NCI-H524 (cell line): ENCODE measurements around the gene SLC6A5.

Experiments used
- DNase-seq, 2 experiments: peaks; one replicate each; lab custom pipeline; 2025; lab: John Stamatoyannopoulos, UW

Gene SLC6A5

GRCh38 chr11:20620988-20621387 lies 21.6 kb downstream of the SLC6A5 start:
- DNase-seq = no peak

- no peak for DNase-seq
These were observed 22.3 kb downstream of the SLC6A5 start for GRCh38 chr11:20621679-20622078.

- no peak for DNase-seq
These were observed 23.8 kb downstream of the SLC6A5 start for GRCh38 chr11:20623252-20623651.

GRCh38 chr11:20626279-20626678 lies 26.9 kb downstream of the SLC6A5 start:
- DNase-seq = no peak

GRCh38 chr11:20627026-20627425 lies 27.6 kb downstream of the SLC6A5 start:
- DNase-seq = no peak

GRCh38 chr11:20627701-20628100 lies 28.3 kb downstream of the SLC6A5 start:
- no peak for DNase-seq

GRCh38 chr11:20631519-20632168 lies 32.2 kb downstream of the SLC6A5 start:
- no peak for DNase-seq

GRCh38 chr11:20632169-20632532 lies 32.7 kb downstream of the SLC6A5 start:
- no peak for DNase-seq

- DNase-seq = peak in 1 of 2 experiments; percentile 30
These were observed 34.6 kb downstream of the SLC6A5 start for GRCh38 chr11:20634044-20634443.

GRCh38 chr11:20634781-20635180 lies 35.4 kb downstream of the SLC6A5 start:
- DNase-seq = no peak

GRCh38 chr11:20638074-20638473 lies 38.7 kb downstream of the SLC6A5 start:
- DNase-seq = no peak

GRCh38 chr11:20639688-20640087 lies 40.3 kb downstream of the SLC6A5 start:
- no peak for DNase-seq

- DNase-seq = no peak
These were observed 41.0 kb downstream of the SLC6A5 start for GRCh38 chr11:20640401-20640800.

GRCh38 chr11:20644360-20644759 lies 45.0 kb downstream of the SLC6A5 start:
- no peak for DNase-seq

GRCh38 chr11:20647976-20648565 lies 48.7 kb downstream of the SLC6A5 start:
- DNase-seq = peak; percentile 44 to 76

- DNase-seq = no peak
These were observed 52.9 kb downstream of the SLC6A5 start for GRCh38 chr11:20652150-20652806.

GRCh38 chr11:20654038-20654437 lies 54.6 kb downstream of the SLC6A5 start:
- DNase-seq = no peak

GRCh38 chr11:20656901-20657300 lies 57.5 kb downstream of the SLC6A5 start:
- no peak for DNase-seq

GRCh38 chr11:20658135-20658534 lies 58.7 kb downstream of the SLC6A5 start:
- no peak for DNase-seq

- no peak for DNase-seq
These were observed 62.0 kb downstream of the SLC6A5 start for GRCh38 chr11:20661445-20661844.

- no peak for DNase-seq
These were observed 62.4 kb downstream of the SLC6A5 start for GRCh38 chr11:20661850-20662249.

- DNase-seq = no peak
These were observed 68.9 kb downstream of the SLC6A5 start for GRCh38 chr11:20668131-20668809.
